Kidney epithelial cell (primary cell): ENCODE data around the gene MXD4. TPM values are rescaled to one million over a fixed set of nuclear protein-coding genes. Genes with fewer than 3 reads are reported as not detected.

Experiments used
- DNase-seq: peaks from one replicate; pipeline ENCODE4 v3.0.0-alpha.2; 2010; ENCODE audit warnings: low read depth
- H3K27me3 ChIP-seq: 2 replicates; pipeline ENCODE4 v1.6.0; 2011; ENCODE audit warnings: low read length; ENCODE audit not compliant: control insufficient read depth, insufficient read depth
- H3K36me3 ChIP-seq: 2 replicates; pipeline ENCODE4 v1.5.1; 2011; ENCODE audit warnings: low read length; ENCODE audit not compliant: control insufficient read depth, insufficient read depth
- H3K4me3 ChIP-seq: 2 replicates; pipeline ENCODE4 v1.5.1; 2011; ENCODE audit warnings: low read depth, mild to moderate bottlenecking, control low read depth, low read length
- CTCF ChIP-seq: IDR thresholded peaks from 2 replicates; pipeline ENCODE4 v1.5.1; 2011; ENCODE audit warnings: mild to moderate bottlenecking, moderate library complexity, low read length, control low read depth, inconsistent platforms; ENCODE audit not compliant: insufficient read depth, poor library complexity, severe bottlenecking
- total RNA-seq: library from RNA; depleted of rRNA; stranded (reverse); fragments of >200 nt; gene quantifications from 2 replicates; pipeline ENCODE4 v1.2.3, GENCODE V29; 2015

MXD4 gene
- 31.8 and 36.7 TPM in 2 replicates for total RNA-seq

- H3K36me3 ChIP-seq: no peaks in the 10 kb centered on the region
- DNase-seq: no peak
- peak within 1 kb of the TSS; percentile 80 for H3K4me3 ChIP-seq
- no peaks in the 10 kb centered on the region for H3K27me3 ChIP-seq
- TF ChIP-seq CTCF: no peak
Observed at GRCh38 chr4:2261853-2262144, at the start of gene MXD4. Gene MXD4 (minus strand): TSS chr4:2262109. CDS start chr4:2261980, 129 bp downstream.

- no peak for DNase-seq
- TF ChIP-seq CTCF: no peak
- H3K4me3 ChIP-seq: no peak overlapping the region
- H3K36me3 ChIP-seq: no peaks in the 10 kb centered on the region
- no peaks in the 10 kb centered on the region for H3K27me3 ChIP-seq
Observed at GRCh38 chr4:2306773-2307410, 45.0 kb upstream of the MXD4 start.

- no peak for DNase-seq
- no peaks in the 10 kb centered on the region for H3K27me3 ChIP-seq
- TF ChIP-seq CTCF: no peak
- no peaks in the 10 kb centered on the region for H3K36me3 ChIP-seq
- H3K4me3 ChIP-seq: no peak overlapping the region
Observed at GRCh38 chr4:2305766-2306501, 44.0 kb upstream of the MXD4 start.

- no peak for DNase-seq
Observed at GRCh38 chr4:2304877-2305561, 43.1 kb upstream of the MXD4 start.

GRCh38 chr4:2304321-2304876 is 42.5 kb upstream of the MXD4 start:
- H3K27me3 ChIP-seq: no peaks in the 10 kb centered on the region
- H3K4me3 ChIP-seq: no peak overlapping the region
- H3K36me3 ChIP-seq: no peaks in the 10 kb centered on the region
- no peak for DNase-seq
- TF ChIP-seq CTCF: no peak

More at GRCh38 chr4:2304877-2305561, 43.1 kb upstream of the MXD4 start:
- no peak for TF ChIP-seq CTCF
- H3K27me3 ChIP-seq: no peaks in the 10 kb centered on the region
- no peaks in the 10 kb centered on the region for H3K36me3 ChIP-seq
- no peak overlapping the region for H3K4me3 ChIP-seq
